Measurements from ENCODE around the gene ADAM21.
"Not testable (repeated sequence)": the region's sequence is repeated elsewhere in the genome, so short reads cannot be mapped to it uniquely, and the experiment has no call there.

GRCh38 chr14:70419270-70419931, 32.6 kb upstream of the ADAM21 start:
- TF ChIP-seq CTCF (IDR thresholded peaks at IDR 0.05; ENCODE audit: insufficient read depth, low read length); POLR2AphosphoS5 (IDR thresholded peaks at IDR 0.05; ENCODE audit: low read depth); GABPA (IDR thresholded peaks at IDR 0.05; ENCODE audit: low read depth); REST (IDR thresholded peaks at IDR 0.05; ENCODE audit: insufficient replicate concordance, low read depth); SPI1 (IDR thresholded peaks at IDR 0.05; ENCODE audit: borderline replicate concordance, low read depth): not testable (repeated sequence)
